K562 (cell line): Measurements from ENCODE around the gene DCUN1D3. TPM values are rescaled to one million over a fixed set of nuclear protein-coding genes. Genes with fewer than 3 reads are reported as not detected.

Experiments
- BMI1 ChIP-seq: fragments of 150-350 bp; IDR thresholded peaks from 2 replicates; pipeline ENCODE4 v1.6.1; 2014; ENCODE audit warnings: low read length
- CEBPG ChIP-seq, 3 experiments: fragments of 200-800 bp in 1 of 3; sonication (Bioruptor generic) in 1 of 3; sonication (generic) in 1 of 3; formaldehyde crosslinking in 1 of 3; IDR thresholded peaks in 2 of 3; conservative IDR thresholded peaks in 1 of 3; 2 replicates each; pipeline versions ENCODE4 v1.6.1 to v1.8.0; 2016 to 2022; ENCODE audit warnings: missing compliant biosample characterization in 2 of 3, missing genetic modification characterization in 2 of 3, mild to moderate bottlenecking in 1 of 3, missing genetic modification reagents in 1 of 3
- ETV6 ChIP-seq, 3 experiments: fragments of 150-350 bp in 1 of 3; sonication (generic) in 1 of 3; formaldehyde crosslinking in 1 of 3; IDR thresholded peaks; 2 replicates each; pipeline versions ENCODE4 v1.6.1 to v1.8.0; 2014 to 2022; ENCODE audit warnings: borderline replicate concordance in 2 of 3, low read depth in 2 of 3, antibody characterized with exemption in 1 of 3, low read length in 1 of 3, mild to moderate bottlenecking in 1 of 3, missing genetic modification reagents in 1 of 3
- GABPB1 ChIP-seq: sonication (generic); formaldehyde crosslinking; IDR thresholded peaks from 2 replicates; pipeline ENCODE4 v1.8.0; 2022; ENCODE audit warnings: mild to moderate bottlenecking, missing genetic modification reagents
- HDAC8 ChIP-seq: fragments of 450-650 bp; IDR thresholded peaks from 2 replicates; pipeline ENCODE4 v1.6.1; 2016; ENCODE audit warnings: mild to moderate bottlenecking, missing genetic modification characterization, moderate library complexity, missing compliant biosample characterization
- HDGF ChIP-seq: fragments of 450-650 bp; IDR thresholded peaks from 2 replicates; pipeline ENCODE4 v1.6.1; 2016
- HOXB6 ChIP-seq: fragments of 250-450 bp; sonication (Bioruptor Pico); IDR thresholded peaks from 2 replicates; pipeline ENCODE4 v1.5.1; 2022; ENCODE audit warnings: mild to moderate bottlenecking, borderline replicate concordance
- KDM1A ChIP-seq, 2 experiments: fragments of 450-650 bp; IDR thresholded peaks; 2 replicates each; pipeline ENCODE4 v1.6.1; 2016; ENCODE audit warnings: mild to moderate bottlenecking in 2 of 2
- MAFK ChIP-seq: IDR thresholded peaks from 2 replicates; pipeline ENCODE4 v1.6.1; 2011; ENCODE audit warnings: low read length, improper control_type of control experiment
- MYBL2 ChIP-seq, 2 experiments: fragments of 450-650 bp in 1 of 2; sonication (generic) in 1 of 2; formaldehyde crosslinking in 1 of 2; IDR thresholded peaks; 2 replicates each; pipeline versions ENCODE4 v1.6.1 to v1.8.1; 2017 to 2022; ENCODE audit warnings: borderline replicate concordance in 1 of 2, inconsistent platforms in 1 of 2, low read depth in 1 of 2, mild to moderate bottlenecking in 1 of 2, missing genetic modification reagents in 1 of 2, moderate library complexity in 1 of 2
- POLR2B ChIP-seq: fragments of 450-650 bp; IDR thresholded peaks from 2 replicates; pipeline ENCODE4 v1.6.1; 2018; ENCODE audit warnings: low read depth; ENCODE audit not compliant: partially characterized antibody
- RFX5 ChIP-seq: IDR thresholded peaks from 2 replicates; pipeline ENCODE4 v1.6.1; 2011; ENCODE audit warnings: low read depth, mild to moderate bottlenecking, improper control_type of control experiment, low read length
- SAP30 ChIP-seq: fragments of 200-600 bp; sonication (generic); IDR thresholded peaks from 2 replicates; pipeline ENCODE4 v1.6.1; 2012; ENCODE audit warnings: borderline replicate concordance, low read depth, mild to moderate bottlenecking, moderate library complexity, low read length, control low read depth, inconsistent platforms; ENCODE audit not compliant: insufficient read depth, poor library complexity, severe bottlenecking
- SMARCA5 ChIP-seq: fragments of 450-650 bp; IDR thresholded peaks from 2 replicates; pipeline ENCODE4 v1.6.1; 2016
- SMARCC2 ChIP-seq: fragments of 450-650 bp; IDR thresholded peaks from 2 replicates; pipeline ENCODE4 v1.6.1; 2017; ENCODE audit warnings: antibody characterized with exemption, moderate library complexity, mild to moderate bottlenecking, low read depth
- TARDBP ChIP-seq: fragments of 450-650 bp; IDR thresholded peaks from 2 replicates; pipeline ENCODE4 v1.6.1; 2016
- THRAP3 ChIP-seq: fragments of 450-650 bp; IDR thresholded peaks from 2 replicates; pipeline ENCODE4 v1.6.1; 2016; ENCODE audit warnings: mild to moderate bottlenecking, inconsistent platforms, borderline replicate concordance
- ZNF197 ChIP-seq: fragments of 200-800 bp; sonication (Bioruptor generic); IDR thresholded peaks from 2 replicates; pipeline ENCODE4 v1.6.1; 2016; ENCODE audit warnings: low read depth, missing genetic modification characterization, missing compliant biosample characterization
- ZNF324 ChIP-seq: fragments of 250-450 bp; sonication (Bioruptor Pico); IDR thresholded peaks from 2 replicates; pipeline ENCODE4 v1.4.0; 2020; ENCODE audit warnings: mild to moderate bottlenecking
- ZSCAN32 ChIP-seq: fragments of 450-650 bp; formaldehyde crosslinking; IDR thresholded peaks from 2 replicates; pipeline ENCODE4 v1.4.0; 2020; ENCODE audit warnings: mild to moderate bottlenecking, moderate library complexity
- polyA plus RNA-seq, 8 experiments: library from polyadenylated mRNA; depleted of rRNA in 4 of 8; stranded (reverse) in 5 of 8; unstranded in 3 of 8; fragments of >200 nt; fragmentation: Nextera tagmentation in 2 of 8; fragmentation: Illumina TruSeq in 1 of 8; extraction: Ambion mirVana in 2 of 8; extraction: Trizol in 1 of 8; gene quantifications; 2 replicates each; pipeline versions ENCODE4 v1.2.1 to v1.2.3, GENCODE V29; 2011 to 2014; ENCODE audit warnings: inconsistent platforms in 1 of 8, missing spikeins in 1 of 8
- total RNA-seq, 7 experiments: library from RNA; depleted of rRNA in 6 of 7; stranded (reverse); fragments of >200 nt in 6 of 7; fragmentation: Illumina TruSeq in 2 of 7; extraction: Trizol in 2 of 7; gene quantifications; 2 replicates each; pipeline versions ENCODE4 v1.2.1 to v1.2.3, GENCODE V29; 2011 to 2021; ENCODE audit warnings: low replicate concordance in 1 of 7
- TF ChIP-seq, protein P1 (sequence below), 2 experiments: fragments of 250-450 bp in 1 of 2; fragments of 450-650 bp in 1 of 2; sonication (Bioruptor Pico) in 1 of 2; IDR thresholded peaks; 2 replicates each; pipeline versions ENCODE4 v1.6.1 to v1.8.0; 2016 to 2021; ENCODE audit warnings: mild to moderate bottlenecking in 2 of 2, moderate library complexity in 2 of 2, missing compliant biosample characterization in 1 of 2, missing genetic modification characterization in 1 of 2
- TF ChIP-seq, protein P2 (sequence below): sonication (generic); formaldehyde crosslinking; IDR thresholded peaks from 2 replicates; pipeline ENCODE4 v1.8.1; 2023; ENCODE audit warnings: mild to moderate bottlenecking, missing genetic modification reagents
- TF ChIP-seq, protein P3 (sequence below), 2 experiments: fragments of 200-800 bp in 1 of 2; sonication (Bioruptor generic) in 1 of 2; sonication (generic) in 1 of 2; formaldehyde crosslinking in 1 of 2; IDR thresholded peaks in 1 of 2; conservative IDR thresholded peaks in 1 of 2; 2 replicates each; pipeline versions ENCODE4 v1.5.0 to v1.6.1; 2016 to 2020; ENCODE audit warnings: missing compliant biosample characterization in 1 of 2, missing genetic modification characterization in 1 of 2, missing genetic modification reagents in 1 of 2

DCUN1D3 gene
- total and polyA plus RNA-seq, 9 of the 15 experiments (the other 6 are each of a cell fraction or from before 2014, with no cell fraction given) = 1.0 to 4.7 (median 2.2) TPM

DNA sequence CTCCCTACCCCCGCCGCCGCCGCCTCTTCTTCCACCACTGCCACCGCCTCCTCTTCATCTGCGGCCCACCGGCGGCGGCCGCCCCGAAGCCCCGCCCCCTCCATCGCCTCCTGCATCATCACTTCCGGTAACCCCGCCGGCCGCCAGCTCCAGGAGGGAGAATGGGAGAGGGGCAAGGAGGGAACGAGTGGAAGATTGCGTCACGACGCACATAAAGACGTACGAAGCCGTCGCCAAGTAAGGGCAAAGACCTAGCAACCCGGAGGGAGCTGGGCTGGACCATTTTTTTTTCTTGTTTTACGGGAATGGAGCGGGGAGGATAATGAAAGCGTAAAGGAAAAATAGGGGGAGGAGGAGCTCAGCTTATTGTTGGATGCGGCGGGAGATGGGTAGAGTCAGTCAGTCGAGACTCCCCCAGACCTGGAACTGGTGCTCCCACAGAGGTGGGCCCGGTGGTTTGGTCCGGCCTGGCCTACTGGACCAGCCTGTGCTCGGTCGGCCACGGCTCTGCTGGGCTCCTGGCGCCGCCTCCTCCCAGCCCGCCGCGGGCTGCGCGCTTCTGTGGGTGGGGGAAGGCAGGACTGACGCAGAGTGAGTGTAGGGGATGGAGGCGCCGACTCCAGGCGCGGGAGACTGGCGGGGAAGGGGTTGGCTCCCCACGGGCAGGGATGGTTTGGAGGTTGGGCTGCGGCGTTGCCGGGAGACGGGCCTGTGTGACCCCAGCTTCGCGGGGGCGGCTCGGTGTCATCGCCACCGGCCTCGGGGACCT lies at the start of gene DCUN1D3, which contains the start of gene LYRM1 (continued):
- TF ChIP-seq, protein P1, sequence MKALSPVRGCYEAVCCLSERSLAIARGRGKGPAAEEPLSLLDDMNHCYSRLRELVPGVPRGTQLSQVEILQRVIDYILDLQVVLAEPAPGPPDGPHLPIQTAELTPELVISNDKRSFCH (CRISPR knock-in tag; IDR thresholded peaks at IDR 0.05) = no peak
- TF ChIP-seq, protein P1 (tag; IDR thresholded peaks at IDR 0.05) = no peak; the same call in 1 of the 2 replicates
- TF ChIP-seq HDAC8 (tag) (no peak), BMI1 (no peak), MYBL2 (IDR thresholded peaks at IDR 0.05; ENCODE audit: low read depth) (no peak), MYBL2 (CRISPR knock-in tag; IDR thresholded peaks at IDR 0.05; ENCODE audit: borderline replicate concordance) (no peak), ETV6 (IDR thresholded peaks at IDR 0.05; ENCODE audit: borderline replicate concordance in 1 of 2, low read depth in 2 of 2, low read length in 1 of 2) (no peak), ETV6 (CRISPR knock-in tag; IDR thresholded peaks at IDR 0.05; ENCODE audit: borderline replicate concordance) (no peak), ZNF324 (no peak), MAFK (no peak), THRAP3 (no peak), HDGF (no peak), SAP30 (no peak), ZSCAN32 (no peak), TARDBP (no peak; the same call in 1 of the 2 replicates), HOXB6 (no peak), RFX5 (no peak), GABPB1 (CRISPR knock-in tag) (peak; percentile 80), POLR2B (peak; percentile 71), ZNF197 (CRISPR knock-in tag) (no peak), CEBPG (CRISPR knock-in tag; IDR thresholded peaks at IDR 0.05) (peak; percentile 97), CEBPG (tag; conservative IDR thresholded peaks at IDR 0.05 in 1 of 2, IDR thresholded peaks at IDR 0.05 in 1 of 2) (peak; percentile 98 to 99), SMARCA5 (no peak), SMARCC2 (no peak), KDM1A (IDR thresholded peaks at IDR 0.05) (peak; percentile 51 to 69; a peak in 3 of 4 replicates)
- TF ChIP-seq, protein P2, sequence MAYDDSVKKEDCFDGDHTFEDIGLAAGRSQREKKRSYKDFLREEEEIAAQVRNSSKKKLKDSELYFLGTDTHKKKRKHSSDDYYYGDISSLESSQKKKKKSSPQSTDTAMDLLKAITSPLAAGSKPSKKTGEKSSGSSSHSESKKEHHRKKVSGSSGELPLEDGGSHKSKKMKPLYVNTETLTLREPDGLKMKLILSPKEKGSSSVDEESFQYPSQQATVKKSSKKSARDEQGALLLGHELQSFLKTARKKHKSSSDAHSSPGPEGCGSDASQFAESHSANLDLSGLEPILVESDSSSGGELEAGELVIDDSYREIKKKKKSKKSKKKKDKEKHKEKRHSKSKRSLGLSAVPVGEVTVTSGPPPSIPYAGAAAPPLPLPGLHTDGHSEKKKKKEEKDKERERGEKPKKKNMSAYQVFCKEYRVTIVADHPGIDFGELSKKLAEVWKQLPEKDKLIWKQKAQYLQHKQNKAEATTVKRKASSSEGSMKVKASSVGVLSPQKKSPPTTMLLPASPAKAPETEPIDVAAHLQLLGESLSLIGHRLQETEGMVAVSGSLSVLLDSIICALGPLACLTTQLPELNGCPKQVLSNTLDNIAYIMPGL (CRISPR knock-in tag) = peak; percentile 72; the same call in 1 of the 2 replicates
- TF ChIP-seq, protein P3, sequence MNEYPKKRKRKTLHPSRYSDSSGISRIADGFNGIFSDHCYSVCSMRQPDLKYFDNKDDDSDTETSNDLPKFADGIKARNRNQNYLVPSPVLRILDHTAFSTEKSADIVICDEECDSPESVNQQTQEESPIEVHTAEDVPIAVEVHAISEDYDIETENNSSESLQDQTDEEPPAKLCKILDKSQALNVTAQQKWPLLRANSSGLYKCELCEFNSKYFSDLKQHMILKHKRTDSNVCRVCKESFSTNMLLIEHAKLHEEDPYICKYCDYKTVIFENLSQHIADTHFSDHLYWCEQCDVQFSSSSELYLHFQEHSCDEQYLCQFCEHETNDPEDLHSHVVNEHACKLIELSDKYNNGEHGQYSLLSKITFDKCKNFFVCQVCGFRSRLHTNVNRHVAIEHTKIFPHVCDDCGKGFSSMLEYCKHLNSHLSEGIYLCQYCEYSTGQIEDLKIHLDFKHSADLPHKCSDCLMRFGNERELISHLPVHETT (CRISPR knock-in tag; conservative IDR thresholded peaks at IDR 0.05 in 1 of 2, IDR thresholded peaks at IDR 0.05 in 1 of 2) = no peak; a peak in 1 of 4 replicates
